GM10266 (cell line): ENCODE results near the gene LRIG1.

Experiments
- DNase-seq: peaks from one replicate; pipeline ENCODE4 v3.0.0; 2012; ENCODE audit errors: extremely low spot score
- TF ChIP-seq, protein P1 (sequence below): IDR thresholded peaks from 2 replicates; pipeline ENCODE4 v1.5.1; 2012; ENCODE audit warnings: mild to moderate bottlenecking, low read depth; ENCODE audit not compliant: control insufficient read depth, insufficient read depth; ENCODE audit errors: missing control alignments

The LRIG1 gene

DNA sequence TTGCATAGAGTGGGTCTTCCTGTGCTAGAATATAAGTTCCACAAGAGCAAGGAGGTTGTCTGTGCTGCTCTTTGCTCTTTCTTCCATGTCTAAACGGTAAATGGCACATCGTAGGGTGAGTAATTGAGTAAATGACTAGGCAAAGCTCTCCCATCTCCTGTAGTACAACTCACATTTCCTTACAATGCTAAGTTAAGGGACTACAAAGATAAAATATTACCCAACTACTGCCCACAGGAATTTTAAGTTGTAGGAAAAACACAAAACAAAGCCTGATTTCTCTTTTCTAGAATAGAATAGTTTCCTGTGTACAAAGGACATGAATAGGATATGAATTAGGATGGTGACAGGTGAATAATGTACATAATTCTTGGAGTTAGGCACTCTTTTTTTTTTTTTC is 19.9 kb upstream of the LRIG1 start:
- TF ChIP-seq, protein P1, sequence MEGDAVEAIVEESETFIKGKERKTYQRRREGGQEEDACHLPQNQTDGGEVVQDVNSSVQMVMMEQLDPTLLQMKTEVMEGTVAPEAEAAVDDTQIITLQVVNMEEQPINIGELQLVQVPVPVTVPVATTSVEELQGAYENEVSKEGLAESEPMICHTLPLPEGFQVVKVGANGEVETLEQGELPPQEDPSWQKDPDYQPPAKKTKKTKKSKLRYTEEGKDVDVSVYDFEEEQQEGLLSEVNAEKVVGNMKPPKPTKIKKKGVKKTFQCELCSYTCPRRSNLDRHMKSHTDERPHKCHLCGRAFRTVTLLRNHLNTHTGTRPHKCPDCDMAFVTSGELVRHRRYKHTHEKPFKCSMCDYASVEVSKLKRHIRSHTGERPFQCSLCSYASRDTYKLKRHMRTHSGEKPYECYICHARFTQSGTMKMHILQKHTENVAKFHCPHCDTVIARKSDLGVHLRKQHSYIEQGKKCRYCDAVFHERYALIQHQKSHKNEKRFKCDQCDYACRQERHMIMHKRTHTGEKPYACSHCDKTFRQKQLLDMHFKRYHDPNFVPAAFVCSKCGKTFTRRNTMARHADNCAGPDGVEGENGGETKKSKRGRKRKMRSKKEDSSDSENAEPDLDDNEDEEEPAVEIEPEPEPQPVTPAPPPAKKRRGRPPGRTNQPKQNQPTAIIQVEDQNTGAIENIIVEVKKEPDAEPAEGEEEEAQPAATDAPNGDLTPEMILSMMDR, result no peak
- no peak for DNase-seq

DNA sequence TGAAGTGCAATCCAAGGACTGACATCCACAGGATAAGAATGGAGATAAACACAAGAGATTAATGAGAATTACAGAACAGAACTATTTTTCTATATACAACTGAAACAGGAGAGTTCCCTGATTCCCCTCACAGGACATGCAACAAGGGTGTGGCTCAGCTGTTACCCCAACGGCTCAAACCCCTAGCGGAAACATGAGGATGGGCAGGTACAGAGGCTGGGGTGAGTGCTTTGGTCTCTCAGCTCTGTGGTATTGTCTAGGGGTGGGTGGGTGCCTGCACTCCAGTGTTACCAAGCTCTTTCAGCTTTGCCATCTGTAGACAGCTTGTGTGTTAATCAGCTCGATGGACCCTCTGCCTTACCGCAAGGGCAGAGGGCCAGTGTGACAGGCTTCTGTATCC is 17.8 kb upstream of the LRIG1 start:
- TF ChIP-seq, protein P1, result no peak
- no peak for DNase-seq

DNA sequence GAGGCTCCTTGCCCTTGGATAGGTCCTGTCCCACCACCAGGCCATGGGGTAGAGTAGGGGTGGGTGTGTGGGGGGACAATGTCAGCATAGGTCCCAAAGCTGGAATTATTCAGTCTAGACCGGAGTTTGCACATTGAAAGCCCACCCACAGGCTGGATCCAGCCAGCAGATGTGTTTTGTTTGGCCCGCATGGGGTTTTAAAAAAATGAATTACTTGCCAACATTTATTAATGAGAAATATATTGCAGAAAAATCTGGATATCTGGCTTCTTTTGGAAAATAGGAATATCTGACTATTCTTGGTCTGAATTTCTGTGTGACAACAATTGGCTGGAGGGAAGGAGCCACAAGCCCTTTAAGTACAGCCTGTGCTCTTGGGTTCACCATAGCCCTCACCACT is 17.3 kb upstream of the LRIG1 start:
- TF ChIP-seq, protein P1, result no peak
- DNase-seq, result no peak

DNA sequence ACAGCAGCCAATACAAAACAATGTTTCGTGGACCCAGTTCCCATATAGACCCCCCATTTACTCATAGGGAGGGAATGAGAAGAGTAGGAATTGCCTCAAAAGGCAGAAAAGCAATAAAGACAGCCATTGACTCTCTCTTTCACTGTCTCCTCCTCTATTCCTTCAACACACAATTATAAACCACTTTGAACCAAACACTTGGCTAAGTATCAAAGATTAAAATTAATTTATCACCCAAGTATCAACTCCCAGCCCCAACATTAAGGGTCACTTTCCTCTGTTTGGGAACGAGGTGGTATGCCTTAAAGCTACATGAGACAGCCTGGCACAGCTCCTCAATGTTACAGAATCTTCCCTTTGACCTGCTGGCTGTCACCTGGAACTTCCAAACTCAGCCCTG is 16.4 kb upstream of the LRIG1 start:
- DNase-seq, result no peak
- TF ChIP-seq, protein P1, result no peak

DNA sequence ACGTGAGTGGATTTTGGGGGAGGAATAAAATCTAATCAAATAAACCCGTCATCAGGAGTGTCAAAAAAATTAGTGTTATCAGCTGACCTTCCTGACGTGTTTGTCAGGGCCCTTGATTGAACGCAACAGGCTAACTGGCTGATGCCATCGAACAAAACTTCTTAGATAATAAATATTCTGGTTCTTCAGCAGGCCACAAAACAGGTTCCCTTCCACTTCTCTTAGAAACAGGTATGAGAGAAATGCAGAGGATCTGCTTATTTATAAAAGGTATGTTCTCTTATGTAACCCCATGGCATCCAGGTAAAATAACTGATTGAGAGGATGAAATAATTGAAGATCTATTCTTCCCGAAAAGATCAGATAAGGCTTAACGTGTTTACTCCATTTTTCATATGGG is 7.6 kb upstream of the LRIG1 start:
- TF ChIP-seq, protein P1, result no peak
- DNase-seq, result no peak

DNA sequence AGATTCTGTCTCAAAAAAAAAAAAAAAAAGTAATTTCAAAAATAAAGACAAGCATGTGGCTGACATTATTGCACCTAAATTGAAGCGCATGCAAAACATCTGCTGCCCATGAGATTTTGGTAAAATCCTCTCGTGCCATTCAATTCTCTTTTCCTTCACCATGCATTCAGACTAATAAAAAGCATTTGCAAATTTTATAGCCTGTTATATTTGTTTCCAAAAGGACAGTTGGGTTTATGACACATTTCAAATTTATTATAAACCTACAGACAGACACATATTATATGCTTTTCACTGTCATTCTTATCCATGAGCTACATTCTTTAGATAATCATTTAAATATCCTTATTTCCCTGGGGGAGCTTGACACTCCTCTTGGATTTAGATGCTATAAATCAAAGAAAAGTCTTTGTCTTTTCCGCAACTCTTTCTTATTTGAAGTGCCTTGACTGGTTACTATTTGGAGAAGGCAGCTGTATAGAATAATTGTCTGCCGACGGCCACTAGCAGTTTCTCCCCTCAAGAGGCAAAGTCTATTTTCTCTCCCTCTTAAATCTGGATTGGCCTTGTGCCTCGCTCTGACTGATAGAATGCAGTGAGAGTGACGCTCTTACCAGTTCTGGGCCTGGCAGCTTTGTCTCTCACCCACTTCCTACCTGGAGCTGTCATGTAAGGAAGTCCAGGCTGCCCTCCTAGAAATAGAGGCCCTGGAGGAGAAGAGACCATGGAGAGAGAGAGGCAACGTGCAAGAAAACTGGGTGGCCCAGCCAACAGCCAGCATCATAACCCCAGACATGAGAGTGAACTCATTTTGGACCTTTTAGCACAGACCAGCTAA is 6.8 kb upstream of the LRIG1 start:
- TF ChIP-seq, protein P1, result no peak
- DNase-seq, result no peak

DNA sequence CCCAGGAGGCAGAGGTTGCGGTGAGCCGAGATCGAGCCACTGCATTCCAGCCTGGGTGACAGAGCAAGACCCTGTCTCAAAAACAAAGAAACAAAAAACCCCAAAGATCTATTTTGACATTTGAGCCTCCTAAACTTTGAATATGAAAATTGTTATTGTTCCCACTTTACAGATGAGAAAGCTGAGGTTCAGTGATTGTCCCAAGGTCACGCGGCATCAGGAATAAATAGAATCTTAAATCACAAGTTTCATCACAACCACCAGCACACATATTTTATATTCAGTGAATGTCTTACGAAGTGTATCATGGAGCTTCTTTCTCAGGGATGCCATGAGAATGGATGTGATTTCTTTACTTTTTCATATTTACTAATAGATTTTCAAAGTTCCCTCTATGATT is 5.3 kb upstream of the LRIG1 start:
- no peak for DNase-seq
- TF ChIP-seq, protein P1, result no peak
